CD4-positive, alpha-beta T cell treated with Interleukin-4 for 4 hours (primary cell): ENCODE results near the gene TENT4B.

Experiments used
- DNase-seq: peaks from one replicate; pipeline ENCODE4 v3.0.0-alpha.2; 2020

Gene TENT4B

GRCh38 chr16:50273382-50273690 lies 120.2 kb downstream of the TENT4B start:
- DNase-seq, result no peak

- peak; percentile 55 for DNase-seq
These were observed 120.8 kb downstream of the TENT4B start for GRCh38 chr16:50273888-50274325.

GRCh38 chr16:50274326-50275097 lies 121.4 kb downstream of the TENT4B start:
- peak; percentile 67 for DNase-seq

- no peak for DNase-seq
These were observed 122.0 kb downstream of the TENT4B start for GRCh38 chr16:50275098-50275415.

GRCh38 chr16:50275428-50276325 lies 122.6 kb downstream of the TENT4B start:
- no peak for DNase-seq

- no peak for DNase-seq
These were observed 123.2 kb downstream of the TENT4B start for GRCh38 chr16:50276326-50276640.

GRCh38 chr16:50276801-50277555 lies 123.9 kb downstream of the TENT4B start:
- DNase-seq, result peak; percentile 70

- no peak for DNase-seq
These were observed 125.1 kb downstream of the TENT4B start for GRCh38 chr16:50278251-50278650.

- DNase-seq, result no peak
These were observed 126.4 kb downstream of the TENT4B start for GRCh38 chr16:50279504-50279865.

GRCh38 chr16:50280932-50281331 lies 127.8 kb downstream of the TENT4B start:
- DNase-seq, result no peak
